ENCODE data around the gene ZSCAN16. TPM values are rescaled to one million over a fixed set of nuclear protein-coding genes. Genes with fewer than 3 reads are reported as not detected.
A peak's percentile ranks its signal among the peaks of the same experiment; 100 is the strongest.

ZSCAN16 gene
- total and polyA plus RNA-seq, 12 donors = 1.4 to 5.6 (median 2.1) TPM

GRCh38 chr6:28141500-28142329, 17.3 kb downstream of the ZSCAN16 start, which contains the start of gene ZKSCAN8:
Gene ZKSCAN8 (plus strand): TSS chr6:28141883. CDS start chr6:28148408, 6,525 bp downstream.
- no peak for TF ChIP-seq CTCF (IDR thresholded peaks at IDR 0.05)
- peaks cover 0 to 46% (median 31%) of the 10 kb centered on the region in 9 donors for H3K4me1 ChIP-seq

GRCh38 chr6:28142446-28142845, 18.0 kb downstream of the ZSCAN16 start:
- TF ChIP-seq CTCF (IDR thresholded peaks at IDR 0.05) = no peak
- Histone ChIP-seq H3K27me3 (no peaks in the 10 kb centered on the region), H3K36me3 (peaks cover 0 to 36% (median 5%) of the 10 kb centered on the region in 9 donors), H3K27ac (peak overlapping the region in 8 of 10 donors; percentile 20 to 91 (median 82)), H3K4me3 (peak overlapping the region; percentile 76 to 95 (median 88)), H3K4me1 (peaks cover 0 to 46% (median 30%) of the 10 kb centered on the region in 9 donors), H3K9me3 (no peaks in the 10 kb centered on the region)
- ATAC-seq (no peak), DNase-seq (no peak)
- intact Hi-C loops (cut with DNase I) = loop anchor here in 5 of 10 donors (2.0 to 5.0 kb wide), 4 partner anchors 75 to 215 kb away; partner anchors contain the start of gene ZSCAN9 (in 3 of the 5)
- whole genome bisulfite sequencing, 2 donors = 15 to 16% methylated on average over 4 of the region's 4 CpGs

More at GRCh38 chr6:28141500-28142329, 17.3 kb downstream of the ZSCAN16 start, which contains the start of gene ZKSCAN8:
- 0% methylated on average over 52 of the region's 52 CpGs for WGBS, 2 donors
- intact Hi-C loops (cut with DNase I) = loop anchor here in 5 of 10 donors (2.0 to 5.0 kb wide), 4 partner anchors 76 to 216 kb away; partner anchors contain the start of gene ZSCAN9 (in 3 of the 5)
- H3K9me3 ChIP-seq = no peaks in the 10 kb centered on the region
- DNase-seq = peak; percentile 70 to 81
- peak within 1 kb of the TSS; percentile 76 to 95 (median 88) for H3K4me3 ChIP-seq
- H3K27me3 ChIP-seq = no peaks in the 10 kb centered on the region
- peak; percentile 85 to 95 (median 90) for ATAC-seq
- peak within 1 kb of the TSS; percentile 20 to 91 (median 80) for H3K27ac ChIP-seq
- peaks cover 0 to 32% (median 5%) of the 10 kb centered on the region in 9 donors for H3K36me3 ChIP-seq

GRCh38 chr6:28145231-28145630, 20.8 kb downstream of the ZSCAN16 start:
- WGBS, 2 donors = 97 to 98% methylated on average over 1 of the region's 1 CpG
- intact Hi-C loops (cut with DNase I) = no loop called here

More at GRCh38 chr6:28145231-28145630, 20.8 kb downstream of the ZSCAN16 start:
- Histone ChIP-seq H3K4me1 (peaks cover 0 to 36% (median 22%) of the 10 kb centered on the region in 9 donors), H3K36me3 (peaks cover 0 to 63% (median 24%) of the 10 kb centered on the region in 9 donors), H3K9me3 (no peaks in the 10 kb centered on the region), H3K4me3 (no peak overlapping the region), H3K27me3 (no peaks in the 10 kb centered on the region), H3K27ac (no peak overlapping the region)
- DNase-seq (no peak), ATAC-seq (no peak)
- TF ChIP-seq CTCF (IDR thresholded peaks at IDR 0.05) = no peak
